Osteoblast (primary cell): ENCODE data around the gene EXD3. TPM values are rescaled to one million over a fixed set of nuclear protein-coding genes. Genes with fewer than 3 reads are reported as not detected.

Experiments used
- DNase-seq: peaks from one replicate; pipeline ENCODE4 v3.0.0; 2011; ENCODE audit warnings: low spot score, mixed read lengths; ENCODE audit not compliant: insufficient read length; ENCODE audit errors: missing footprints
- H2AFZ ChIP-seq: 2 replicates; pipeline ENCODE4 v1.6.0; 2011; ENCODE audit warnings: mild to moderate bottlenecking, low read length
- H3K27ac ChIP-seq: 2 replicates; pipeline ENCODE4 v1.5.1; 2011; ENCODE audit warnings: mild to moderate bottlenecking, low read depth, low read length, moderate library complexity
- H3K27me3 ChIP-seq: 2 replicates; pipeline ENCODE4 v1.6.0; 2012; ENCODE audit warnings: mild to moderate bottlenecking, control low read depth, inconsistent platforms, low read length, moderate library complexity; ENCODE audit not compliant: insufficient read depth
- H3K36me3 ChIP-seq: 2 replicates; pipeline ENCODE4 v1.5.1; 2011; ENCODE audit warnings: mild to moderate bottlenecking, low read length, control low read depth, moderate library complexity; ENCODE audit not compliant: insufficient read depth
- H3K4me1 ChIP-seq: 2 replicates; pipeline ENCODE4 v1.5.1; 2011; ENCODE audit warnings: mild to moderate bottlenecking, low read length, control low read depth, moderate library complexity; ENCODE audit not compliant: insufficient read depth
- H3K4me2 ChIP-seq: 2 replicates; pipeline ENCODE4 v1.6.0; 2011; ENCODE audit warnings: mild to moderate bottlenecking, low read length; ENCODE audit not compliant: insufficient read depth
- H3K4me3 ChIP-seq: fragments of 200-600 bp; sonication (generic); 3 replicates; pipeline ENCODE4 v1.5.1; 2012; ENCODE audit warnings: mild to moderate bottlenecking, low read length, inconsistent platforms; ENCODE audit not compliant: insufficient read depth
- H3K79me2 ChIP-seq: 2 replicates; pipeline ENCODE4 v1.6.0; 2012; ENCODE audit warnings: mild to moderate bottlenecking, low read length, control low read depth, inconsistent platforms; ENCODE audit not compliant: insufficient read depth
- H3K9me3 ChIP-seq: 2 replicates; pipeline ENCODE4 v1.5.1; 2011; ENCODE audit warnings: low read depth, low read length, control low read depth
- H4K20me1 ChIP-seq: 2 replicates; pipeline ENCODE4 v1.6.0; 2012; ENCODE audit warnings: mild to moderate bottlenecking, low read length, control low read depth; ENCODE audit not compliant: insufficient read depth
- CTCF ChIP-seq: IDR thresholded peaks from 2 replicates; pipeline ENCODE4 v1.5.1; 2011; ENCODE audit warnings: mild to moderate bottlenecking, low read depth, low read length, moderate library complexity; ENCODE audit errors: extremely low read depth
- total RNA-seq: library from RNA; depleted of rRNA; stranded (reverse); fragments of >200 nt; gene quantifications from 2 replicates; pipeline ENCODE4 v1.2.3, GENCODE V29; 2012

The EXD3 gene
- total RNA-seq, 1 donor = 7.6 TPM

GRCh38 chr9:137339045-137339907 lies 83.7 kb downstream of the EXD3 start:
- TF ChIP-seq CTCF = no peak
- Histone ChIP-seq H3K9me3 (no peaks in the 10 kb centered on the region), H3K4me2 (no peak overlapping the region), H3K4me1 (peaks cover 13% of the 10 kb centered on the region), H2AFZ (no peak overlapping the region), H3K27ac (peak overlapping the region; percentile 14), H3K27me3 (no peaks in the 10 kb centered on the region), H3K4me3 (no peak overlapping the region), H3K36me3 (no peaks in the 10 kb centered on the region), H3K79me2 (no peaks in the 10 kb centered on the region), H4K20me1 (no peaks in the 10 kb centered on the region)
- DNase-seq = peak; percentile 88

GRCh38 chr9:137336735-137337134 lies 86.2 kb downstream of the EXD3 start:
- H3K4me2 ChIP-seq = no peak overlapping the region
- no peak for TF ChIP-seq CTCF
- H4K20me1 ChIP-seq = no peaks in the 10 kb centered on the region
- no peaks in the 10 kb centered on the region for H3K79me2 ChIP-seq
- no peaks in the 10 kb centered on the region for H3K36me3 ChIP-seq
- H3K4me1 ChIP-seq = peaks cover 13% of the 10 kb centered on the region
- no peak overlapping the region for H2AFZ ChIP-seq
- DNase-seq = no peak
- H3K27me3 ChIP-seq = no peaks in the 10 kb centered on the region
- H3K27ac ChIP-seq = no peak overlapping the region
- no peaks in the 10 kb centered on the region for H3K9me3 ChIP-seq
- no peak overlapping the region for H3K4me3 ChIP-seq

GRCh38 chr9:137333016-137333671 lies 89.8 kb downstream of the EXD3 start:
- H3K36me3 ChIP-seq = no peaks in the 10 kb centered on the region

More at GRCh38 chr9:137333016-137333671, 89.8 kb downstream of the EXD3 start:
- H2AFZ ChIP-seq = no peak overlapping the region
- no peak overlapping the region for H3K4me2 ChIP-seq
- no peaks in the 10 kb centered on the region for H3K4me1 ChIP-seq
- no peaks in the 10 kb centered on the region for H3K9me3 ChIP-seq
- no peak for DNase-seq
- no peak overlapping the region for H3K4me3 ChIP-seq
- H3K79me2 ChIP-seq = no peaks in the 10 kb centered on the region
- H4K20me1 ChIP-seq = no peaks in the 10 kb centered on the region
- no peaks in the 10 kb centered on the region for H3K27me3 ChIP-seq
- no peak overlapping the region for H3K27ac ChIP-seq
- TF ChIP-seq CTCF = no peak
